Right lobe of liver (tissue), 6 donors: ENCODE results near the gene ULK4. TPM values are rescaled to one million over a fixed set of nuclear protein-coding genes. Genes with fewer than 3 reads are reported as not detected.

Experiments used
- ATAC-seq, 4 donors: fragments of 200-7000 bp; cut with Tn5 transposase; one replicate each; pipeline ENCODE4 v1.9.1; 2020; ENCODE audit warnings: mild to moderate bottlenecking in 4 of 4, moderate library complexity in 4 of 4
- DNase-seq, 3 donors: peaks; one replicate each; pipeline ENCODE4 v3.0.0-alpha.2; 2020
- H3K27ac ChIP-seq, 3 donors: fragments of 200-600 bp; one replicate each; pipeline ENCODE4 v1.8.0; 2022
- H3K27me3 ChIP-seq, 2 donors: fragments of 200-600 bp; one replicate each; pipeline ENCODE4 v1.8.0; 2022
- H3K36me3 ChIP-seq, 4 donors: fragments of 200-600 bp; sonication (generic) in 1 of 4; one replicate each; pipeline versions ENCODE4 v1.5.1 to v1.8.0; 2017 to 2022; ENCODE audit warnings: control low read depth in 1 of 4
- H3K4me1 ChIP-seq, 4 donors: fragments of 200-600 bp; sonication (generic) in 1 of 4; one replicate each; pipeline versions ENCODE4 v1.5.1 to v1.8.0; 2017 to 2022; ENCODE audit warnings: control low read depth in 1 of 4
- H3K4me3 ChIP-seq, 3 donors: fragments of 200-600 bp; one replicate each; pipeline ENCODE4 v1.8.0; 2022
- H3K9me3 ChIP-seq, 4 donors: fragments of 200-600 bp; sonication (generic) in 1 of 4; one replicate each; pipeline versions ENCODE4 v1.5.1 to v1.8.0; 2017 to 2022; ENCODE audit warnings: control low read depth in 1 of 4
- CTCF ChIP-seq, 4 donors: fragments of 200-600 bp in 3 of 4; fragments of 450-650 bp in 1 of 4; IDR thresholded peaks; one replicate each; pipeline versions ENCODE4 v1.5.1 to v1.8.0; 2016 to 2022; ENCODE audit warnings: antibody characterized with exemption in 4 of 4, mild to moderate bottlenecking in 2 of 4
- POLR2A ChIP-seq: fragments of 450-650 bp; IDR thresholded peaks from one replicate; pipeline ENCODE4 v1.6.1; 2017; ENCODE audit warnings: antibody characterized with exemption, mild to moderate bottlenecking
- WGBS: methylation state at CpG from one replicate; pipeline ENCODE4 v1.1.6; 2018; ENCODE audit warnings: low coverage, low lambda C conversion rate; ENCODE audit not compliant: insufficient coverage; ENCODE audit errors: missing lambda C conversion rate; 5-methylcytosine and 5-hydroxymethylcytosine counted together
- intact Hi-C, 2 donors: fragments of 100-400 bp; cut with DNase I; formaldehyde crosslinking; loops; one replicate each; pipeline versions ENCODE4 v1.11.2 to v1.14.1; 2022
- total RNA-seq, 6 experiments: library from RNA; depleted of rRNA in 2 of 6; stranded (reverse); fragments of >200 nt in 2 of 6; fragmentation: NEBNext Ultra II Directional in 3 of 6; extraction: Animal tissue kit (Norgen Biotek cat#: 25700) in 3 of 6; gene quantifications; one replicate each; pipeline versions ENCODE4 v1.1.0 to v1.2.4, GENCODE V29; 2016 to 2023
- donor health status: DM: no; HTN: yes; CAD: no.
- donor health status: DM: no; HTN: no; CAD: no.
- donor health status: DM: no; HTN: no; CAD: no.
- donor health status: DM: no; HTN: yes; CAD: no.
- donor health status: DM: no; HTN: yes; CAD: no.

The ULK4 gene
- total RNA-seq, 6 experiments from 2014 or later: 2.8 to 5.6 (median 4.9) TPM

GRCh38 chr3:41708176-41708575, 253.7 kb downstream of the ULK4 start:
- ATAC-seq: no peak
- WGBS: 61% methylated on average over 2 of the region's 2 CpGs
- no peak for DNase-seq

GRCh38 chr3:41705893-41706292, 256.0 kb downstream of the ULK4 start:
- TF ChIP-seq CTCF (IDR thresholded peaks at IDR 0.05): no peak
- no peak for TF ChIP-seq POLR2A
- WGBS: 98% methylated on average over 7 of the region's 7 CpGs

More at GRCh38 chr3:41708176-41708575, 253.7 kb downstream of the ULK4 start:
- Histone ChIP-seq H3K4me3 (no peak overlapping the region), H3K27me3 (no peaks in the 10 kb centered on the region), H3K36me3 (no peaks in the 10 kb centered on the region), H3K9me3 (no peaks in the 10 kb centered on the region), H3K4me1 (peaks cover 0 to 4% (median 0%) of the 10 kb centered on the region in 4 donors), H3K27ac (no peak overlapping the region)
- no peak for TF ChIP-seq CTCF (IDR thresholded peaks at IDR 0.05)
- TF ChIP-seq POLR2A: no peak
- intact Hi-C loops: no loop called here

GRCh38 chr3:41701191-41701698, 260.7 kb downstream of the ULK4 start:
- Histone ChIP-seq H3K4me1 (no peaks in the 10 kb centered on the region), H3K27me3 (no peaks in the 10 kb centered on the region)

More at GRCh38 chr3:41705893-41706292, 256.0 kb downstream of the ULK4 start:
- Histone ChIP-seq H3K9me3 (no peaks in the 10 kb centered on the region), H3K36me3 (no peaks in the 10 kb centered on the region), H3K4me1 (no peaks in the 10 kb centered on the region), H3K4me3 (no peak overlapping the region), H3K27ac (no peak overlapping the region), H3K27me3 (no peaks in the 10 kb centered on the region)
- intact Hi-C loops: no loop called here
- ATAC-seq (no peak), DNase-seq (no peak)

GRCh38 chr3:41700155-41700554, 261.7 kb downstream of the ULK4 start:
- ATAC-seq (no peak), DNase-seq (no peak)
- intact Hi-C loops: no loop called here
- Histone ChIP-seq H3K27me3 (no peaks in the 10 kb centered on the region), H3K36me3 (no peaks in the 10 kb centered on the region), H3K4me3 (no peak overlapping the region), H3K4me1 (no peaks in the 10 kb centered on the region), H3K9me3 (no peaks in the 10 kb centered on the region), H3K27ac (no peak overlapping the region)
- 82% methylated on average over 1 of the region's 1 CpG for WGBS
- TF ChIP-seq CTCF (IDR thresholded peaks at IDR 0.05) (no peak), POLR2A (no peak)

More at GRCh38 chr3:41701191-41701698, 260.7 kb downstream of the ULK4 start:
- ATAC-seq (no peak), DNase-seq (no peak)
- 56% methylated on average over 1 of the region's 1 CpG for WGBS
- intact Hi-C loops: no loop called here
- TF ChIP-seq POLR2A: no peak
- TF ChIP-seq CTCF (IDR thresholded peaks at IDR 0.05): no peak
- H3K9me3 ChIP-seq: no peaks in the 10 kb centered on the region
- no peak overlapping the region for H3K4me3 ChIP-seq
- H3K27ac ChIP-seq: no peak overlapping the region
- H3K36me3 ChIP-seq: no peaks in the 10 kb centered on the region

GRCh38 chr3:41698898-41699297, 263.0 kb downstream of the ULK4 start:
- H3K9me3 ChIP-seq: no peaks in the 10 kb centered on the region
- no peaks in the 10 kb centered on the region for H3K27me3 ChIP-seq
- TF ChIP-seq CTCF (IDR thresholded peaks at IDR 0.05): no peak
- TF ChIP-seq POLR2A: no peak
- intact Hi-C loops: no loop called here
- H3K4me3 ChIP-seq: no peak overlapping the region
- peaks cover 0 to 4% (median 0%) of the 10 kb centered on the region in 4 donors for H3K4me1 ChIP-seq
- no peaks in the 10 kb centered on the region for H3K36me3 ChIP-seq
- DNase-seq: no peak
- no peak overlapping the region for H3K27ac ChIP-seq
- 95% methylated on average over 3 of the region's 3 CpGs for WGBS
- no peak for ATAC-seq
